Suprapubic skin (tissue), 4 donors: ENCODE measurements around the gene ALDH3B2. TPM values are rescaled to one million over a fixed set of nuclear protein-coding genes. Genes with fewer than 3 reads are reported as not detected.
"Not testable (repeated sequence)": the region's sequence is repeated elsewhere in the genome, so short reads cannot be mapped to it uniquely, and the experiment has no call there.

Source experiments
- DNase-seq, 2 donors: peaks; one replicate each; pipeline ENCODE4 v3.0.0-alpha.2; 2019; ENCODE audit warnings: low spot score in 2 of 2
- H3K27ac ChIP-seq: fragments of 200-600 bp; sonication (generic); one replicate; pipeline ENCODE4 v1.5.1; 2019
- H3K27me3 ChIP-seq: fragments of 200-600 bp; sonication (generic); one replicate; pipeline ENCODE4 v1.5.1; 2019
- H3K36me3 ChIP-seq: fragments of 200-600 bp; sonication (generic); one replicate; pipeline ENCODE4 v1.5.1; 2019
- H3K4me1 ChIP-seq: fragments of 200-600 bp; sonication (generic); one replicate; pipeline ENCODE4 v1.5.1; 2019
- H3K4me3 ChIP-seq: fragments of 200-600 bp; sonication (generic); one replicate; pipeline ENCODE4 v1.5.1; 2019; ENCODE audit warnings: mild to moderate bottlenecking
- H3K9me3 ChIP-seq: fragments of 200-600 bp; sonication (generic); one replicate; pipeline ENCODE4 v1.5.1; 2019
- CTCF ChIP-seq, 2 donors: fragments of 200-600 bp in 1 of 2; fragments of 450-650 bp in 1 of 2; sonication (generic) in 1 of 2; IDR thresholded peaks; one replicate each; pipeline ENCODE4 v1.5.1; 2016 to 2019; ENCODE audit warnings: antibody characterized with exemption in 2 of 2, mild to moderate bottlenecking in 1 of 2, moderate library complexity in 1 of 2
- EP300 ChIP-seq: sonication (generic); formaldehyde crosslinking; IDR thresholded peaks from one replicate; pipeline ENCODE4 v1.6.1; 2017; ENCODE audit warnings: antibody characterized with exemption
- POLR2A ChIP-seq, 2 donors: fragments of 450-650 bp; IDR thresholded peaks; one replicate each; pipeline ENCODE4 v1.6.1; 2017; ENCODE audit warnings: antibody characterized with exemption in 2 of 2, mild to moderate bottlenecking in 2 of 2, moderate library complexity in 2 of 2
- POLR2AphosphoS5 ChIP-seq, 3 donors: sonication (generic); formaldehyde crosslinking; IDR thresholded peaks; one replicate each; pipeline ENCODE4 v1.6.1; 2017; ENCODE audit warnings: antibody characterized with exemption in 3 of 3
- WGBS: methylation state at CpG from one replicate; pipeline ENCODE4 v1.1.5; 2018; 5-methylcytosine and 5-hydroxymethylcytosine counted together
- total RNA-seq, 4 donors: library from RNA; depleted of rRNA; stranded (reverse); fragments of >200 nt; gene quantifications; one replicate each; pipeline ENCODE4 v1.1.0, GENCODE V29; 2016

Gene ALDH3B2
- total RNA-seq, 4 donors from 2014 or later, result 90.0 to 176 (median 105) TPM

GRCh38 chr11:67627812-67628624 lies 46.4 kb downstream of the ALDH3B2 start:
- no peak for TF ChIP-seq CTCF (IDR thresholded peaks at IDR 0.05)
- no peak for TF ChIP-seq EP300
- no peak for TF ChIP-seq POLR2AphosphoS5 (IDR thresholded peaks at IDR 0.05)
- no peak for TF ChIP-seq POLR2A (IDR thresholded peaks at IDR 0.05)
- Histone ChIP-seq H3K4me3 (no peak overlapping the region), H3K9me3 (no peaks in the 10 kb centered on the region), H3K27ac (peak overlapping the region; percentile 53), H3K36me3 (no peaks in the 10 kb centered on the region), H3K4me1 (peaks cover 35% of the 10 kb centered on the region), H3K27me3 (no peaks in the 10 kb centered on the region)
- 57% methylated on average over 7 of the region's 15 CpGs for WGBS
- peak; percentile 64 to 79 for DNase-seq

GRCh38 chr11:67627441-67627811 lies 47.0 kb downstream of the ALDH3B2 start:
- Histone ChIP-seq H3K27me3 (no peaks in the 10 kb centered on the region), H3K27ac (peak overlapping the region; percentile 53)

GRCh38 chr11:67626970-67627369 lies 47.5 kb downstream of the ALDH3B2 start:
- Histone ChIP-seq H3K9me3 (no peaks in the 10 kb centered on the region), H3K27me3 (no peaks in the 10 kb centered on the region), H3K36me3 (no peaks in the 10 kb centered on the region), H3K27ac (no peak overlapping the region), H3K4me3 (no peak overlapping the region), H3K4me1 (peaks cover 35% of the 10 kb centered on the region)
- DNase-seq, result peak in 1 of 2 donors; percentile 64
- 90% methylated on average over 7 of the region's 10 CpGs for WGBS
- no peak for TF ChIP-seq CTCF (IDR thresholded peaks at IDR 0.05)
- no peak for TF ChIP-seq EP300
- TF ChIP-seq POLR2A (IDR thresholded peaks at IDR 0.05), result no peak
- no peak for TF ChIP-seq POLR2AphosphoS5 (IDR thresholded peaks at IDR 0.05)

More at GRCh38 chr11:67627441-67627811, 47.0 kb downstream of the ALDH3B2 start:
- Histone ChIP-seq H3K4me3 (no peak overlapping the region), H3K9me3 (no peaks in the 10 kb centered on the region), H3K4me1 (peaks cover 35% of the 10 kb centered on the region), H3K36me3 (no peaks in the 10 kb centered on the region)
- WGBS, result 50% methylated on average over 1 of the region's 6 CpGs
- TF ChIP-seq EP300 (no peak), CTCF (IDR thresholded peaks at IDR 0.05) (no peak), POLR2AphosphoS5 (IDR thresholded peaks at IDR 0.05) (no peak), POLR2A (IDR thresholded peaks at IDR 0.05) (no peak)
- DNase-seq, result peak in 1 of 2 donors; percentile 79

- not testable (repeated sequence) for H3K27ac ChIP-seq, H3K27me3 ChIP-seq, H3K4me3 ChIP-seq, DNase-seq, H3K36me3 ChIP-seq, H3K9me3 ChIP-seq
- 96% methylated on average over 10 of the region's 10 CpGs for WGBS
- H3K4me1 ChIP-seq, result peaks cover 35% of the 10 kb centered on the region
Observed at GRCh38 chr11:67626131-67626833, 48.1 kb downstream of the ALDH3B2 start.

GRCh38 chr11:67623795-67624194 lies 50.6 kb downstream of the ALDH3B2 start:
- not testable (repeated sequence) for DNase-seq, H3K27ac ChIP-seq, H3K36me3 ChIP-seq, H3K9me3 ChIP-seq, H3K4me3 ChIP-seq, H3K27me3 ChIP-seq
- peaks cover 17% of the 10 kb centered on the region for H3K4me1 ChIP-seq
- WGBS, result 76% methylated on average over 1 of the region's 1 CpG

- 100% methylated on average over 4 of the region's 7 CpGs for WGBS
- not testable (repeated sequence) for H3K4me3 ChIP-seq, H3K36me3 ChIP-seq, H3K4me1 ChIP-seq, H3K27me3 ChIP-seq, H3K27ac ChIP-seq, H3K9me3 ChIP-seq, DNase-seq
Observed at GRCh38 chr11:67622905-67623304, 51.5 kb downstream of the ALDH3B2 start.

- not testable (repeated sequence) for H3K4me1 ChIP-seq, H3K4me3 ChIP-seq, H3K36me3 ChIP-seq, H3K27me3 ChIP-seq, H3K27ac ChIP-seq, H3K9me3 ChIP-seq, DNase-seq
- 71% methylated on average over 3 of the region's 3 CpGs for WGBS
Observed at GRCh38 chr11:67621928-67622327, 52.5 kb downstream of the ALDH3B2 start.

GRCh38 chr11:67620621-67621020 lies 53.8 kb downstream of the ALDH3B2 start:
- WGBS, result 93% methylated on average over 13 of the region's 13 CpGs
- H3K9me3 ChIP-seq, H3K36me3 ChIP-seq, H3K27me3 ChIP-seq, DNase-seq, H3K27ac ChIP-seq, H3K4me3 ChIP-seq, H3K4me1 ChIP-seq: not testable (repeated sequence)

GRCh38 chr11:67619683-67620618 lies 54.5 kb downstream of the ALDH3B2 start:
- not testable (repeated sequence) for H3K9me3 ChIP-seq, H3K27ac ChIP-seq, H3K36me3 ChIP-seq, H3K4me3 ChIP-seq, DNase-seq
- peaks cover 11% of the 10 kb centered on the region for H3K4me1 ChIP-seq
- 96% methylated on average over 33 of the region's 33 CpGs for WGBS
- H3K27me3 ChIP-seq, result peaks cover 16% of the 10 kb centered on the region
